A549 (cell line): ENCODE measurements around the gene KCNQ1. TPM values are rescaled to one million over a fixed set of nuclear protein-coding genes. Genes with fewer than 3 reads are reported as not detected.

ENCODE experiments used
- ATAC-seq, 2 experiments: fragments of 200-7000 bp in 1 of 2; fragments of >200 bp in 1 of 2; cut with Nextera tagmentation in 1 of 2; cut with Tn5 transposase in 1 of 2; 3 replicates each; pipeline versions ENCODE4 v1.8.0 to v1.9.1; 2018 to 2020; ENCODE audit warnings: mild to moderate bottlenecking in 1 of 2, moderate library complexity in 1 of 2
- CTCF ChIA-PET: fragments of 300-600 bp; sonication (Branson Sonifier 250); formaldehyde crosslinking; extraction: SDS; loops from one replicate; lab custom pipeline; 2021; ENCODE audit warnings: antibody characterized with exemption, inconsistent platforms; lab: Yijun Ruan, JAX
- POLR2A ChIA-PET: fragments of 350-600 bp; formaldehyde crosslinking; extraction: SDS; loops from one replicate; lab custom pipeline; 2021; ENCODE audit warnings: antibody characterized with exemption, inconsistent platforms; lab: Yijun Ruan, JAX
- DNase-seq, 2 experiments: peaks; one replicate each; pipeline versions ENCODE4 v3.0.0 to v3.0.0-alpha.2; 2011 to 2016; ENCODE audit warnings: low read depth in 1 of 2, low spot score in 1 of 2
- FAIRE-seq: peaks from 2 replicates; lab custom pipeline; 2011; peaks lifted over from hg19 to GRCh38; lab: Jason Lieb, UNC
- H3K27ac ChIP-seq, 2 experiments: fragments of >200 bp; sonication (Bioruptor Twin); formaldehyde crosslinking; 3 replicates each; pipeline ENCODE4 v1.5.1; 2016 to 2017
- H3K4me1 ChIP-seq: fragments of >200 bp; sonication (Bioruptor Twin); formaldehyde crosslinking; 3 replicates; pipeline ENCODE4 v1.6.1; 2016
- H3K4me2 ChIP-seq: fragments of >200 bp; sonication (Bioruptor Twin); formaldehyde crosslinking; 3 replicates; pipeline ENCODE4 v1.6.1; 2016
- H3K4me3 ChIP-seq: fragments of >200 bp; sonication (Bioruptor Twin); formaldehyde crosslinking; 3 replicates; pipeline ENCODE4 v1.5.1; 2016
- H3K9me3 ChIP-seq: fragments of >200 bp; sonication (Bioruptor Twin); formaldehyde crosslinking; 3 replicates; pipeline ENCODE4 v1.6.1; 2016
- CBX2 ChIP-seq: fragments of 200-600 bp; sonication (generic); IDR thresholded peaks from 2 replicates; pipeline ENCODE4 v1.6.1; 2016; ENCODE audit warnings: low read depth, mild to moderate bottlenecking, borderline replicate concordance
- CBX8 ChIP-seq: fragments of 200-600 bp; sonication (generic); IDR thresholded peaks from 2 replicates; pipeline ENCODE4 v1.6.1; 2016
- CEBPB ChIP-seq, 2 experiments: fragments of >200 bp in 1 of 2; sonication (Bioruptor Twin) in 1 of 2; formaldehyde crosslinking in 1 of 2; IDR thresholded peaks; 2 replicates each; pipeline ENCODE4 v1.6.1; 2012 to 2016
- CHD4 ChIP-seq: fragments of 200-600 bp; sonication (generic); IDR thresholded peaks from 2 replicates; pipeline ENCODE4 v1.6.1; 2016; ENCODE audit warnings: antibody characterized with exemption, mild to moderate bottlenecking, borderline replicate concordance
- EHMT2 ChIP-seq: fragments of 200-600 bp; sonication (generic); IDR thresholded peaks from 2 replicates; pipeline ENCODE4 v1.6.1; 2016; ENCODE audit warnings: antibody characterized with exemption, low read depth, mild to moderate bottlenecking, moderate library complexity
- FOSB ChIP-seq: fragments of 250-450 bp; sonication (Bioruptor Pico); IDR thresholded peaks from 2 replicates; pipeline ENCODE4 v1.5.0; 2020; ENCODE audit warnings: mild to moderate bottlenecking, moderate library complexity
- FOSL2 ChIP-seq, 2 experiments: fragments of 450-650 bp in 1 of 2; fragments of >200 bp in 1 of 2; sonication (Bioruptor Twin) in 1 of 2; formaldehyde crosslinking; IDR thresholded peaks; 2 replicates each; pipeline versions ENCODE4 v1.5.0 to v1.6.1; 2016 to 2020; ENCODE audit warnings: mild to moderate bottlenecking in 1 of 2, moderate library complexity in 1 of 2
- KDM1A ChIP-seq: fragments of 200-600 bp; sonication (generic); IDR thresholded peaks from 2 replicates; pipeline ENCODE4 v1.6.1; 2016; ENCODE audit warnings: low read depth, mild to moderate bottlenecking
- NPAS2 ChIP-seq: fragments of 250-450 bp; sonication (Bioruptor Pico); IDR thresholded peaks from 2 replicates; pipeline ENCODE4 v1.8.0; 2022; ENCODE audit warnings: mild to moderate bottlenecking, moderate library complexity, borderline replicate concordance
- PBX3 ChIP-seq: IDR thresholded peaks from 2 replicates; pipeline ENCODE4 v1.6.1; 2012
- POLR2A ChIP-seq: IDR thresholded peaks from 2 replicates; pipeline ENCODE4 v1.6.1; 2012; ENCODE audit warnings: mild to moderate bottlenecking, low read length
- RFX5 ChIP-seq: fragments of 450-650 bp; IDR thresholded peaks from 2 replicates; pipeline ENCODE4 v1.7.1; 2014; ENCODE audit warnings: antibody characterized with exemption, mild to moderate bottlenecking, moderate library complexity
- RNF2 ChIP-seq: fragments of 200-600 bp; sonication (generic); IDR thresholded peaks from 2 replicates; pipeline ENCODE4 v1.6.1; 2016; ENCODE audit warnings: low read depth, mild to moderate bottlenecking, antibody characterized with exemption, moderate library complexity, borderline replicate concordance
- SMC3 ChIP-seq: fragments of >200 bp; sonication (Bioruptor Twin); formaldehyde crosslinking; IDR thresholded peaks from 3 replicates; pipeline ENCODE4 v1.6.1; 2018; ENCODE audit warnings: inconsistent platforms
- SREBF2 ChIP-seq: fragments of 450-650 bp; IDR thresholded peaks from 2 replicates; pipeline ENCODE4 v1.6.1; 2014; ENCODE audit warnings: mild to moderate bottlenecking, moderate library complexity
- TFCP2L1 ChIP-seq: fragments of 250-450 bp; sonication (Bioruptor Pico); IDR thresholded peaks from 2 replicates; pipeline ENCODE4 v1.5.0; 2021; ENCODE audit warnings: mild to moderate bottlenecking
- TP53 ChIP-seq: fragments of 250-450 bp; sonication (Bioruptor Pico); IDR thresholded peaks from 2 replicates; pipeline ENCODE4 v1.5.0; 2021; ENCODE audit warnings: mild to moderate bottlenecking, moderate library complexity
- ZC3H11A ChIP-seq: fragments of 450-650 bp; IDR thresholded peaks from 2 replicates; pipeline ENCODE4 v1.6.1; 2014; ENCODE audit warnings: antibody characterized with exemption, mild to moderate bottlenecking
- ZFP36 ChIP-seq: fragments of 450-650 bp; IDR thresholded peaks from 2 replicates; pipeline ENCODE4 v1.6.1; 2014; ENCODE audit warnings: borderline replicate concordance; ENCODE audit not compliant: partially characterized antibody
- ZNF302 ChIP-seq: fragments of 250-450 bp; sonication (Bioruptor Pico); IDR thresholded peaks from 2 replicates; pipeline ENCODE4 v1.9.0; 2021; ENCODE audit warnings: inconsistent platforms, mild to moderate bottlenecking, moderate library complexity
- ZSCAN20 ChIP-seq: fragments of 250-450 bp; sonication (Bioruptor Pico); IDR thresholded peaks from 2 replicates; pipeline ENCODE4 v1.8.0; 2022; ENCODE audit warnings: mild to moderate bottlenecking, moderate library complexity
- WGBS: methylation state at CpG from one replicate; pipeline ENCODE4 v1.1.6; 2017; ENCODE audit errors: missing lambda C conversion rate; 5-methylcytosine and 5-hydroxymethylcytosine counted together
- polyA plus RNA-seq, 4 experiments: library from polyadenylated mRNA; depleted of rRNA in 3 of 4; stranded (reverse); fragments of >200 nt; fragmentation: RNase III in 1 of 4; extraction: RNeasy Plus Mini Kit Qiagen cat#74134 plus additional on column Dnase treatment in 1 of 4; gene quantifications; 2 replicates in 3 of 4; 3 replicates in 1 of 4; pipeline ENCODE4 v1.2.3, GENCODE V29; 2011 to 2017
- TF ChIP-seq, protein P1 (sequence below): fragments of 450-650 bp; IDR thresholded peaks from 2 replicates; pipeline ENCODE4 v1.6.1; 2014; ENCODE audit warnings: antibody characterized with exemption
- TF ChIP-seq, protein P2 (sequence below): fragments of 250-450 bp; sonication (Bioruptor Pico); IDR thresholded peaks from 2 replicates; pipeline ENCODE4 v1.5.0; 2021; ENCODE audit warnings: mild to moderate bottlenecking, moderate library complexity, borderline replicate concordance
- TF ChIP-seq, protein P3 (sequence below): fragments of 200-600 bp; sonication (generic); IDR thresholded peaks from 2 replicates; pipeline ENCODE4 v1.6.1; 2016; ENCODE audit warnings: antibody characterized with exemption, mild to moderate bottlenecking, moderate library complexity

The KCNQ1 gene
- polyA plus RNA-seq, 2 of the 4 experiments (the other 2 are of a cell fraction): 0.14 to 0.17 TPM

DNA sequence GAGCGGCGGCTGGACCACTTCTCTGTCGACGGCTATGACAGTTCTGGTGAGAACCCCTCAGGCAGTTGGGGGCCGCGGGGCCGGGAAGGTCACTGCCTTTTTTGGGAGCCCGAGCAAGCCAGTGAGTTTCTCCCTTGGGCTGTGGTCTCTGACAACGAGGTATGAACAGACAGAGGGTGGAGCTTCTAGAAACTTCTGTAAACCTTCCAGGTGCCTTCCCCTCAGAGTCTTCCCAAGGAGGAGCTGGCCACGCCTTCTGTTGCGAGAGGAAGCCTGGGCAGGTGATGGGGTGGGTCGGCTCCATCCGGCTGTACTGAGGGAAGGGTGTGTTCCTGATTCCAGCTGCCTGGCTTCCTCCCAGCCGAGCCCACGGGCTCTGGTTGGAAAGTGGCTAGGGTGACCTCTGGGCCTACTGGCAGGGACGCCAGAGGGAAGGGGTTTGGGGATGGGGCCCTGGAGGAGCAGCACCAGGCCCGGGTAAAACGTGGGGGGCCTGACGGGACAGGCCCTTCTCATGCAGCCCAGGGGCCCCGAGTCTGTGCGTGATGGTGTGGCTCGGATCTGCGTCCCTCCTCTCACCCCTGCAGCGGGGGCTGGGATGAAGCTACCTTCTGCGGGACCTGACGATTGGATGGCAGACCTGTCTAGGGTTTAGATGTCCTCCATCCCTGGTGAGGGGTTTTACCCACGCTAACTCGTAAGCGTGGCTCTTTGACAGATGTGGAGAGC lies 144.2 kb downstream of the KCNQ1 start:
- CTCF ChIA-PET: interaction anchor here (1.1 kb wide), 1 partner anchor 303 kb away, joined by 6 read pairs; no protein-coding TSS in a partner anchor

DNA sequence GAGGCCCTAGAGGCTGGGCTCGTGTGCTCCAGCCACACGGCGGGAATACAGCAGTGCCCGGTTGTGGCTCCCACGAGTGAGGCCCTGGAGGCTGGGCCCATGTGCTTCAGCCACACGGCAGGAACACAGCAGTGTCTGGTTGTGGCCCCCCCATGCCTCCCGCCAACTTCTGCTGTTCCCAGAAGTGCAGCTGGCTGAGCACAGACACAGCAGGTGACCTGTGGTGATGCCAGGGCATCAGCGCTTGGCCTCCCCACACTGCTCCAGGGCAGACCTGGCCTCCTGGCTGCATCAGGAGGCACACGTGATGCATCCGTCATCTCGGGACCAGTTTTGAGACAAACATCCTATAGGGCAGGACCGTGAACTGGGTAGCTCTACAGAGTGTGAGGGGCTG lies 144.7 kb downstream of the KCNQ1 start:
- WGBS: 83% methylated on average over 12 of the region's 12 CpGs

More for the DNA sequence above, 144.2 kb downstream of the KCNQ1 start:
- Histone ChIP-seq H3K4me3 (no peak overlapping the region), H3K4me1 (no peaks in the 10 kb centered on the region), H3K27ac (no peak overlapping the region), H3K4me2 (no peak overlapping the region), H3K9me3 (no peaks in the 10 kb centered on the region)
- no peak for DNase-seq
- no peak for ATAC-seq
- FAIRE-seq: no peak
- TF ChIP-seq, protein P1, sequence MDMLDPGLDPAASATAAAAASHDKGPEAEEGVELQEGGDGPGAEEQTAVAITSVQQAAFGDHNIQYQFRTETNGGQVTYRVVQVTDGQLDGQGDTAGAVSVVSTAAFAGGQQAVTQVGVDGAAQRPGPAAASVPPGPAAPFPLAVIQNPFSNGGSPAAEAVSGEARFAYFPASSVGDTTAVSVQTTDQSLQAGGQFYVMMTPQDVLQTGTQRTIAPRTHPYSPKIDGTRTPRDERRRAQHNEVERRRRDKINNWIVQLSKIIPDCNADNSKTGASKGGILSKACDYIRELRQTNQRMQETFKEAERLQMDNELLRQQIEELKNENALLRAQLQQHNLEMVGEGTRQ: no peak
- TF ChIP-seq PBX3 (no peak), CBX2 (no peak), EHMT2 (no peak), FOSL2 (IDR thresholded peaks at IDR 0.05) (no peak), FOSL2 (CRISPR knock-in tag; IDR thresholded peaks at IDR 0.05) (no peak), NPAS2 (CRISPR knock-in tag) (no peak), CHD4 (no peak), ZSCAN20 (CRISPR knock-in tag) (no peak), POLR2A (no peak), TP53 (CRISPR knock-in tag) (no peak), KDM1A (no peak), CBX8 (no peak), SREBF2 (no peak), CEBPB (IDR thresholded peaks at IDR 0.05) (no peak), FOSB (CRISPR knock-in tag) (no peak), RNF2 (no peak), ZC3H11A (no peak), SMC3 (no peak)
- 83% methylated on average over 23 of the region's 29 CpGs for WGBS
- POLR2A ChIA-PET: no interaction called here

More for the DNA sequence above, 144.7 kb downstream of the KCNQ1 start:
- Histone ChIP-seq H3K9me3 (0 out of 3 replicates have a peak, but pooled peaks cover 5% of the 10 kb centered on the region), H3K4me3 (no peak overlapping the region), H3K4me2 (no peak overlapping the region), H3K27ac (no peak overlapping the region), H3K4me1 (no peaks in the 10 kb centered on the region)
- ChIA-PET CTCF (interaction anchor here (1.1 kb wide), 1 partner anchor 303 kb away, joined by 6 read pairs; no protein-coding TSS in a partner anchor), POLR2A (no interaction called here)
- ATAC-seq (no peak), DNase-seq (no peak), FAIRE-seq (no peak)
- TF ChIP-seq, protein P2, sequence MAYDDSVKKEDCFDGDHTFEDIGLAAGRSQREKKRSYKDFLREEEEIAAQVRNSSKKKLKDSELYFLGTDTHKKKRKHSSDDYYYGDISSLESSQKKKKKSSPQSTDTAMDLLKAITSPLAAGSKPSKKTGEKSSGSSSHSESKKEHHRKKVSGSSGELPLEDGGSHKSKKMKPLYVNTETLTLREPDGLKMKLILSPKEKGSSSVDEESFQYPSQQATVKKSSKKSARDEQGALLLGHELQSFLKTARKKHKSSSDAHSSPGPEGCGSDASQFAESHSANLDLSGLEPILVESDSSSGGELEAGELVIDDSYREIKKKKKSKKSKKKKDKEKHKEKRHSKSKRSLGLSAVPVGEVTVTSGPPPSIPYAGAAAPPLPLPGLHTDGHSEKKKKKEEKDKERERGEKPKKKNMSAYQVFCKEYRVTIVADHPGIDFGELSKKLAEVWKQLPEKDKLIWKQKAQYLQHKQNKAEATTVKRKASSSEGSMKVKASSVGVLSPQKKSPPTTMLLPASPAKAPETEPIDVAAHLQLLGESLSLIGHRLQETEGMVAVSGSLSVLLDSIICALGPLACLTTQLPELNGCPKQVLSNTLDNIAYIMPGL (CRISPR knock-in tag): no peak
- TF ChIP-seq TFCP2L1 (no peak), ZNF302 (no peak), ZFP36 (no peak), RFX5 (no peak)
- TF ChIP-seq, protein P3, sequence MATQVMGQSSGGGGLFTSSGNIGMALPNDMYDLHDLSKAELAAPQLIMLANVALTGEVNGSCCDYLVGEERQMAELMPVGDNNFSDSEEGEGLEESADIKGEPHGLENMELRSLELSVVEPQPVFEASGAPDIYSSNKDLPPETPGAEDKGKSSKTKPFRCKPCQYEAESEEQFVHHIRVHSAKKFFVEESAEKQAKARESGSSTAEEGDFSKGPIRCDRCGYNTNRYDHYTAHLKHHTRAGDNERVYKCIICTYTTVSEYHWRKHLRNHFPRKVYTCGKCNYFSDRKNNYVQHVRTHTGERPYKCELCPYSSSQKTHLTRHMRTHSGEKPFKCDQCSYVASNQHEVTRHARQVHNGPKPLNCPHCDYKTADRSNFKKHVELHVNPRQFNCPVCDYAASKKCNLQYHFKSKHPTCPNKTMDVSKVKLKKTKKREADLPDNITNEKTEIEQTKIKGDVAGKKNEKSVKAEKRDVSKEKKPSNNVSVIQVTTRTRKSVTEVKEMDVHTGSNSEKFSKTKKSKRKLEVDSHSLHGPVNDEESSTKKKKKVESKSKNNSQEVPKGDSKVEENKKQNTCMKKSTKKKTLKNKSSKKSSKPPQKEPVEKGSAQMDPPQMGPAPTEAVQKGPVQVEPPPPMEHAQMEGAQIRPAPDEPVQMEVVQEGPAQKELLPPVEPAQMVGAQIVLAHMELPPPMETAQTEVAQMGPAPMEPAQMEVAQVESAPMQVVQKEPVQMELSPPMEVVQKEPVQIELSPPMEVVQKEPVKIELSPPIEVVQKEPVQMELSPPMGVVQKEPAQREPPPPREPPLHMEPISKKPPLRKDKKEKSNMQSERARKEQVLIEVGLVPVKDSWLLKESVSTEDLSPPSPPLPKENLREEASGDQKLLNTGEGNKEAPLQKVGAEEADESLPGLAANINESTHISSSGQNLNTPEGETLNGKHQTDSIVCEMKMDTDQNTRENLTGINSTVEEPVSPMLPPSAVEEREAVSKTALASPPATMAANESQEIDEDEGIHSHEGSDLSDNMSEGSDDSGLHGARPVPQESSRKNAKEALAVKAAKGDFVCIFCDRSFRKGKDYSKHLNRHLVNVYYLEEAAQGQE: no peak
